ENCODE measurements around the gene OR51V1. TPM values are rescaled to one million over a fixed set of nuclear protein-coding genes. Genes with fewer than 3 reads are reported as not detected.

OR51V1 gene
- polyA plus RNA-seq, 2 of the 4 experiments (the other 2 are of a cell fraction) = not detected

DNA sequence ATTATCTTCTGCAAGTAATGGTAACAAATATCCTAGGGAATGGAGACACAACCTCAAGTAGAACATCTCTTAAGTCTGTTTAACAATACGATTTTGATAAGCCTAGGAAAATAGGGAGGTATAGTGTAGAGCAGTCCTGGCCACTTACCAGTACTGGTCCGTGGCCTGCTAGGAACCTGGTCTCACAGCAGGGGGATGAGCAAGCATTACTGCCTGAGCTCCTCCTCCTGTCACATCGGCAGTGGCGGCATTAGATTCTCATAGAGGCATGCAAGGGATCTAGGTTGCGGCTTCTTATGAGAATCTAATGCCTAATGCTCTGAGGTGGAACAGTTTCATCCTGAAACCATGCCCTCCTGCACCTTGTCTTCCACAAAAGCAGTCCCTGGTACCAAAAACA lies 4.4 kb downstream of the OR51V1 start (continued):
- TF ChIP-seq, protein P1, sequence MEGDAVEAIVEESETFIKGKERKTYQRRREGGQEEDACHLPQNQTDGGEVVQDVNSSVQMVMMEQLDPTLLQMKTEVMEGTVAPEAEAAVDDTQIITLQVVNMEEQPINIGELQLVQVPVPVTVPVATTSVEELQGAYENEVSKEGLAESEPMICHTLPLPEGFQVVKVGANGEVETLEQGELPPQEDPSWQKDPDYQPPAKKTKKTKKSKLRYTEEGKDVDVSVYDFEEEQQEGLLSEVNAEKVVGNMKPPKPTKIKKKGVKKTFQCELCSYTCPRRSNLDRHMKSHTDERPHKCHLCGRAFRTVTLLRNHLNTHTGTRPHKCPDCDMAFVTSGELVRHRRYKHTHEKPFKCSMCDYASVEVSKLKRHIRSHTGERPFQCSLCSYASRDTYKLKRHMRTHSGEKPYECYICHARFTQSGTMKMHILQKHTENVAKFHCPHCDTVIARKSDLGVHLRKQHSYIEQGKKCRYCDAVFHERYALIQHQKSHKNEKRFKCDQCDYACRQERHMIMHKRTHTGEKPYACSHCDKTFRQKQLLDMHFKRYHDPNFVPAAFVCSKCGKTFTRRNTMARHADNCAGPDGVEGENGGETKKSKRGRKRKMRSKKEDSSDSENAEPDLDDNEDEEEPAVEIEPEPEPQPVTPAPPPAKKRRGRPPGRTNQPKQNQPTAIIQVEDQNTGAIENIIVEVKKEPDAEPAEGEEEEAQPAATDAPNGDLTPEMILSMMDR (IDR thresholded peaks at IDR 0.05) = no peak
- TF ChIP-seq RAD21 (conservative IDR thresholded peaks at IDR 0.05 in 1 of 2, IDR thresholded peaks at IDR 0.05 in 1 of 2) = no peak
- no peak for TF ChIP-seq TFCP2L1 (CRISPR knock-in tag; IDR thresholded peaks at IDR 0.05)
- TF ChIP-seq, protein P2, sequence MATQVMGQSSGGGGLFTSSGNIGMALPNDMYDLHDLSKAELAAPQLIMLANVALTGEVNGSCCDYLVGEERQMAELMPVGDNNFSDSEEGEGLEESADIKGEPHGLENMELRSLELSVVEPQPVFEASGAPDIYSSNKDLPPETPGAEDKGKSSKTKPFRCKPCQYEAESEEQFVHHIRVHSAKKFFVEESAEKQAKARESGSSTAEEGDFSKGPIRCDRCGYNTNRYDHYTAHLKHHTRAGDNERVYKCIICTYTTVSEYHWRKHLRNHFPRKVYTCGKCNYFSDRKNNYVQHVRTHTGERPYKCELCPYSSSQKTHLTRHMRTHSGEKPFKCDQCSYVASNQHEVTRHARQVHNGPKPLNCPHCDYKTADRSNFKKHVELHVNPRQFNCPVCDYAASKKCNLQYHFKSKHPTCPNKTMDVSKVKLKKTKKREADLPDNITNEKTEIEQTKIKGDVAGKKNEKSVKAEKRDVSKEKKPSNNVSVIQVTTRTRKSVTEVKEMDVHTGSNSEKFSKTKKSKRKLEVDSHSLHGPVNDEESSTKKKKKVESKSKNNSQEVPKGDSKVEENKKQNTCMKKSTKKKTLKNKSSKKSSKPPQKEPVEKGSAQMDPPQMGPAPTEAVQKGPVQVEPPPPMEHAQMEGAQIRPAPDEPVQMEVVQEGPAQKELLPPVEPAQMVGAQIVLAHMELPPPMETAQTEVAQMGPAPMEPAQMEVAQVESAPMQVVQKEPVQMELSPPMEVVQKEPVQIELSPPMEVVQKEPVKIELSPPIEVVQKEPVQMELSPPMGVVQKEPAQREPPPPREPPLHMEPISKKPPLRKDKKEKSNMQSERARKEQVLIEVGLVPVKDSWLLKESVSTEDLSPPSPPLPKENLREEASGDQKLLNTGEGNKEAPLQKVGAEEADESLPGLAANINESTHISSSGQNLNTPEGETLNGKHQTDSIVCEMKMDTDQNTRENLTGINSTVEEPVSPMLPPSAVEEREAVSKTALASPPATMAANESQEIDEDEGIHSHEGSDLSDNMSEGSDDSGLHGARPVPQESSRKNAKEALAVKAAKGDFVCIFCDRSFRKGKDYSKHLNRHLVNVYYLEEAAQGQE (IDR thresholded peaks at IDR 0.05) = no peak
- TF ChIP-seq, protein P3, sequence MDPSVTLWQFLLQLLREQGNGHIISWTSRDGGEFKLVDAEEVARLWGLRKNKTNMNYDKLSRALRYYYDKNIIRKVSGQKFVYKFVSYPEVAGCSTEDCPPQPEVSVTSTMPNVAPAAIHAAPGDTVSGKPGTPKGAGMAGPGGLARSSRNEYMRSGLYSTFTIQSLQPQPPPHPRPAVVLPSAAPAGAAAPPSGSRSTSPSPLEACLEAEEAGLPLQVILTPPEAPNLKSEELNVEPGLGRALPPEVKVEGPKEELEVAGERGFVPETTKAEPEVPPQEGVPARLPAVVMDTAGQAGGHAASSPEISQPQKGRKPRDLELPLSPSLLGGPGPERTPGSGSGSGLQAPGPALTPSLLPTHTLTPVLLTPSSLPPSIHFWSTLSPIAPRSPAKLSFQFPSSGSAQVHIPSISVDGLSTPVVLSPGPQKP (IDR thresholded peaks at IDR 0.05; ENCODE audit: low read depth, low read length) = no peak

DNA sequence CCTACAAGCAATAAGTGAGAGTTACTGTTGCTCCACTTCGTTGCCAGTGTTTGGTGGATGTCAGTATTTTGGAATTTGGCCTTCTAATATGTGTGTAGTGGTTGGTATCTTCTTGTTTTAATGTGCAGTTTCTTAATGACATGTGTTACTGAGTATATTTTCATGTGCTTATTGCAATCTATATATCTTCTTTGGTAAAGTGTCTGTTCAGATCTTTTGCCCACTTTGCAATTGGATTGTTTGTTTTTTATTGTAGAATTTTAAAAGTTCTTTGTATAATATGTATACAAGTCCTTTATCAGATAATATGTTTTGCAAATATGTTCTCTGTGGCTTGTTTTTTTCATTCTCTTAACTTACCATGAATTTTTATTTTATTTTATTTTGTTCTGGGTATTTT lies 7.7 kb downstream of the OR51V1 start:
- Histone ChIP-seq H3K27ac (no peak overlapping the region), H3K9me3 (no peaks in the 10 kb centered on the region), H3K4me1 (no peaks in the 10 kb centered on the region), H3K4me2 (no peak overlapping the region), H3K4me3 (no peak overlapping the region)
- ChIA-PET CTCF (no interaction called here), POLR2A (no interaction called here)
- WGBS (ENCODE audit: missing lambda C conversion rate) = 0% methylated on average over 1 of the region's 1 CpG
- no peak for ATAC-seq
- TF ChIP-seq ZSCAN20 (CRISPR knock-in tag; IDR thresholded peaks at IDR 0.05) (no peak), GATA3 (IDR thresholded peaks at IDR 0.05; ENCODE audit: borderline replicate concordance) (no peak), CBX2 (IDR thresholded peaks at IDR 0.05; ENCODE audit: borderline replicate concordance, low read depth) (no peak), RCOR1 (IDR thresholded peaks at IDR 0.05; ENCODE audit: low read depth, low read length) (no peak)
- TF ChIP-seq, protein P4, sequence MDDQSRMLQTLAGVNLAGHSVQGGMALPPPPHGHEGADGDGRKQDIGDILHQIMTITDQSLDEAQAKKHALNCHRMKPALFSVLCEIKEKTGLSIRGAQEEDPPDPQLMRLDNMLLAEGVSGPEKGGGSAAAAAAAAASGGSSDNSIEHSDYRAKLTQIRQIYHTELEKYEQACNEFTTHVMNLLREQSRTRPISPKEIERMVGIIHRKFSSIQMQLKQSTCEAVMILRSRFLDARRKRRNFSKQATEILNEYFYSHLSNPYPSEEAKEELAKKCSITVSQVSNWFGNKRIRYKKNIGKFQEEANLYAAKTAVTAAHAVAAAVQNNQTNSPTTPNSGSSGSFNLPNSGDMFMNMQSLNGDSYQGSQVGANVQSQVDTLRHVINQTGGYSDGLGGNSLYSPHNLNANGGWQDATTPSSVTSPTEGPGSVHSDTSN (IDR thresholded peaks at IDR 0.05) = no peak
- DNase-seq (ENCODE audit: low read depth in 1 of 2, low spot score in 1 of 2) = no peak
- no peak for FAIRE-seq

DNA sequence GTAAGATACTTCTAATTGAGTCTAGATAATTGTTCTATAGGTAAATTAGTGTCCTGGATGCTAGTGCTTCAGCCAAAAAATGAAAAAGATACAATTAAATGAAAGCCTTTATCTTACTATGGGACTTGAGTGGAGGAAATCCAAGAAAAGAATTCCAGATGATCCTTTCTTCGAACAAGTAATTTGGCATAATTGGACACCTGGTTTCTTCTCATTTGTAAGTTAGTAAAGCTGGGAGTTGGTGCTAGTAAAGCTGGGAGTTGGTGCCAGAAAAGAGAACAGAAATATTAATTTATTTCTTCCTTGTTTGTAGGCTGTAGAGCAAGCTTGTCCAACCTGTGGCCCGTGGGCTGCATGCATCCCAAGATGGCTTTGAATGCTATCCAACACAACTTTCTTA lies 12.3 kb downstream of the OR51V1 start:
- H3K27ac ChIP-seq = no peak overlapping the region
- H3K4me2 ChIP-seq = no peak overlapping the region
- no peaks in the 10 kb centered on the region for H3K4me1 ChIP-seq
- no peak for FAIRE-seq
- TF ChIP-seq RCOR1 (IDR thresholded peaks at IDR 0.05; ENCODE audit: low read depth, low read length) = no peak
- TF ChIP-seq, protein P5, sequence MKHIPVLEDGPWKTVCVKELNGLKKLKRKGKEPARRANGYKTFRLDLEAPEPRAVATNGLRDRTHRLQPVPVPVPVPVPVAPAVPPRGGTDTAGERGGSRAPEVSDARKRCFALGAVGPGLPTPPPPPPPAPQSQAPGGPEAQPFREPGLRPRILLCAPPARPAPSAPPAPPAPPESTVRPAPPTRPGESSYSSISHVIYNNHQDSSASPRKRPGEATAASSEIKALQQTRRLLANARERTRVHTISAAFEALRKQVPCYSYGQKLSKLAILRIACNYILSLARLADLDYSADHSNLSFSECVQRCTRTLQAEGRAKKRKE (CRISPR knock-in tag; IDR thresholded peaks at IDR 0.05; ENCODE audit: low read depth) = no peak
- TF ChIP-seq NR3C1 (IDR thresholded peaks at IDR 0.05) = no peak
- TF ChIP-seq HEYL (CRISPR knock-in tag; IDR thresholded peaks at IDR 0.05) = no peak
- TF ChIP-seq, protein P6, sequence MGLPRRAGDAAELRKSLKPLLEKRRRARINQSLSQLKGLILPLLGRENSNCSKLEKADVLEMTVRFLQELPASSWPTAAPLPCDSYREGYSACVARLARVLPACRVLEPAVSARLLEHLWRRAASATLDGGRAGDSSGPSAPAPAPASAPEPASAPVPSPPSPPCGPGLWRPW (IDR thresholded peaks at IDR 0.05) = no peak
- no peak for TF ChIP-seq CEBPB (IDR thresholded peaks at IDR 0.05)
- no peak for TF ChIP-seq RNF2 (IDR thresholded peaks at IDR 0.05; ENCODE audit: borderline replicate concordance, low read depth)
- CTCF ChIA-PET = interaction anchor here (0.6 kb wide), 1 partner anchor 571 kb away, joined by 4 read pairs; no protein-coding TSS in a partner anchor
- H3K9me3 ChIP-seq = no peaks in the 10 kb centered on the region
- DNase-seq (ENCODE audit: low read depth in 1 of 2, low spot score in 1 of 2) = no peak
- POLR2A ChIA-PET = no interaction called here
- no peak overlapping the region for H3K4me3 ChIP-seq
- ATAC-seq = no peak
- WGBS (ENCODE audit: missing lambda C conversion rate) = 0% methylated on average over 2 of the region's 2 CpGs
